22Rv1 (cell line): ENCODE results near the gene FAM163B.

Experiments
- ZFX ChIP-seq: fragments of 450-650 bp; IDR thresholded peaks from 2 replicates; pipeline ENCODE4 v1.6.1; 2017; ENCODE audit warnings: antibody characterized with exemption, borderline replicate concordance
- TF ChIP-seq, protein P1 (sequence below): fragments of 450-650 bp; IDR thresholded peaks from 2 replicates; pipeline ENCODE4 v1.5.1; 2017; ENCODE audit warnings: mild to moderate bottlenecking

DNA sequence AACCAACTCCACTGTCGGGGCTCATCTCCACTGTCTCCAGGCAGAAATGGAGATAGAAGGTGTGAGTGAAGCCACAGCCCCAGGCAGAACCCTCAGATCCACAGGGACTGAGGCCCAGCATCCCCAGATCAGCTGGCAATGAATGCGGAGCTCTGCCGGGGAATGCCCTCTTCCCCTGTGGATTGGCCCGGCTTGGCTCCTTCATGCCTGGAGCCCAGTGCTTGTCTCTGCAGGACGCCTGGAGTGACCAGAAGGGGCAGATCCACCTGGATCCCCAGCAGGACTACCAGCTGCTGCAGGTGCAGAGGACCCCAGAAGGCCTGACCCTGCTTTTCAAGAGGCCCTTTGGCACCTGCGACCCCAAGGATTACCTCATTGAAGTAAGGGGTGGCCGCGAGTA, 30.4 kb upstream of the FAM163B start:
- TF ChIP-seq, protein P1, sequence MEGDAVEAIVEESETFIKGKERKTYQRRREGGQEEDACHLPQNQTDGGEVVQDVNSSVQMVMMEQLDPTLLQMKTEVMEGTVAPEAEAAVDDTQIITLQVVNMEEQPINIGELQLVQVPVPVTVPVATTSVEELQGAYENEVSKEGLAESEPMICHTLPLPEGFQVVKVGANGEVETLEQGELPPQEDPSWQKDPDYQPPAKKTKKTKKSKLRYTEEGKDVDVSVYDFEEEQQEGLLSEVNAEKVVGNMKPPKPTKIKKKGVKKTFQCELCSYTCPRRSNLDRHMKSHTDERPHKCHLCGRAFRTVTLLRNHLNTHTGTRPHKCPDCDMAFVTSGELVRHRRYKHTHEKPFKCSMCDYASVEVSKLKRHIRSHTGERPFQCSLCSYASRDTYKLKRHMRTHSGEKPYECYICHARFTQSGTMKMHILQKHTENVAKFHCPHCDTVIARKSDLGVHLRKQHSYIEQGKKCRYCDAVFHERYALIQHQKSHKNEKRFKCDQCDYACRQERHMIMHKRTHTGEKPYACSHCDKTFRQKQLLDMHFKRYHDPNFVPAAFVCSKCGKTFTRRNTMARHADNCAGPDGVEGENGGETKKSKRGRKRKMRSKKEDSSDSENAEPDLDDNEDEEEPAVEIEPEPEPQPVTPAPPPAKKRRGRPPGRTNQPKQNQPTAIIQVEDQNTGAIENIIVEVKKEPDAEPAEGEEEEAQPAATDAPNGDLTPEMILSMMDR: no peak
- TF ChIP-seq ZFX: no peak
